SK-N-MC (cell line): ENCODE data around the gene TARP.

ENCODE experiments used
- EZH2 ChIP-seq: fragments of 200-600 bp; sonication (generic); IDR thresholded peaks from one replicate; pipeline ENCODE4 v1.6.1; 2017; ENCODE audit warnings: antibody characterized with exemption
- POLR2AphosphoS5 ChIP-seq: IDR thresholded peaks from 2 replicates; pipeline ENCODE4 v1.6.1; 2012; ENCODE audit warnings: mild to moderate bottlenecking, low read depth, low read length, borderline replicate concordance

- no peak for TF ChIP-seq POLR2AphosphoS5
- TF ChIP-seq EZH2 = no peak
These were observed 42.0 kb upstream of the TARP start for GRCh38 chr7:38315410-38315809.
